Pancreas (tissue), 10 donors: ENCODE data around the gene SMNDC1. TPM values are rescaled to one million over a fixed set of nuclear protein-coding genes. Genes with fewer than 3 reads are reported as not detected.

ENCODE experiments used
- ATAC-seq, 4 donors: fragments of 200-7000 bp; cut with Tn5 transposase; one replicate each; pipeline versions ENCODE4 v1.8.0 to v1.9.1; 2020; ENCODE audit warnings: mild to moderate bottlenecking in 4 of 4, moderate library complexity in 4 of 4
- DNase-seq, 6 donors: peaks; one replicate each; pipeline ENCODE4 v3.0.0-alpha.2; 2020
- FAIRE-seq: peaks from 2 replicates; lab custom pipeline; 2012; peaks lifted over from hg19 to GRCh38; lab: Jason Lieb, UNC
- H3K27ac ChIP-seq, 4 donors: fragments of 200-600 bp; sonication (generic); 1 replicate in 3 of 4; 2 replicates in 1 of 4; pipeline versions ENCODE4 v1.5.0 to v1.8.0; 2020
- H3K27me3 ChIP-seq, 4 donors: fragments of 200-600 bp; one replicate each; pipeline ENCODE4 v1.8.0; 2021
- H3K36me3 ChIP-seq, 3 donors: fragments of 200-600 bp; sonication (generic) in 1 of 3; one replicate each; pipeline versions ENCODE4 v1.5.0 to v1.8.0; 2020 to 2021
- H3K4me1 ChIP-seq, 3 donors: fragments of 200-600 bp; one replicate each; pipeline ENCODE4 v1.8.0; 2021
- H3K4me3 ChIP-seq, 4 donors: fragments of 200-600 bp; sonication (generic) in 2 of 4; one replicate each; pipeline versions ENCODE4 v1.5.0 to v1.8.0; 2020 to 2021
- H3K9me3 ChIP-seq, 4 donors: fragments of 200-600 bp; one replicate each; pipeline ENCODE4 v1.8.0; 2021
- CTCF ChIP-seq, 4 donors: fragments of 200-600 bp; sonication (generic) in 3 of 4; IDR thresholded peaks; one replicate each; pipeline versions ENCODE4 v1.5.0 to v1.8.0; 2021; ENCODE audit warnings: antibody characterized with exemption in 4 of 4
- WGBS, 2 donors: extraction: QIAGEN DNeasy Blood & Tissue Kit; methylation state at CpG; one replicate each; pipeline ENCODE4 v1.1.7; 2013; 5-methylcytosine and 5-hydroxymethylcytosine counted together
- intact Hi-C, 3 donors: fragments of 100-400 bp; cut with DNase I; formaldehyde crosslinking; loops; one replicate each; pipeline versions ENCODE4 v1.11.1 to v1.14.2; 2022
- polyA plus RNA-seq, 2 donors: library from polyadenylated mRNA; stranded (reverse); fragments of 200-250 nt; gene quantifications; one replicate each; pipeline ENCODE4 v1.2.3, GENCODE V29; 2013
- total RNA-seq, 6 donors: library from RNA; stranded (reverse); fragmentation: NEBNext Ultra II Directional in 4 of 6; extraction: Animal tissue kit (Norgen Biotek cat#: 25700) in 4 of 6; gene quantifications; one replicate each; pipeline versions ENCODE4 v1.2.1 to v1.2.4, GENCODE V29; 2021 to 2023
- donor health status: healthy with polysubstance abuse.
- donor health status: DM: no; HTN: no; CAD: no; lungs with moderate emphysema.
- donor health status: DM: no; HTN: no; CAD: no.
- donor health status: control.
- donor health status: control.
- donor health status: Bipolar disorder and iron deficiency.
- donor health status: DM: yes; HTN: yes; CAD: no.
- donor health status: DM: no; HTN: no; CAD: no.
- donor health status: DM: no; HTN: no; CAD: no.
- donor health status: DM: yes; HTN: yes; CAD: no.

The SMNDC1 gene
- total and polyA plus RNA-seq, 8 donors: 5.2 to 13.7 (median 9.4) TPM

GRCh38 chr10:110337906-110338305, 33.2 kb upstream of the SMNDC1 start:
- 91 to 94% methylated on average over 3 of the region's 3 CpGs for whole genome bisulfite sequencing, 2 donors

GRCh38 chr10:110337401-110337800, 32.7 kb upstream of the SMNDC1 start:
- intact Hi-C loops: no loop called here
- no peaks in the 10 kb centered on the region for H3K9me3 ChIP-seq
- FAIRE-seq (no peak), DNase-seq (no peak), ATAC-seq (no peak)
- H3K27ac ChIP-seq: no peak overlapping the region
- H3K4me1 ChIP-seq: no peaks in the 10 kb centered on the region
- no peak for TF ChIP-seq CTCF (IDR thresholded peaks at IDR 0.05)
- H3K36me3 ChIP-seq: no peaks in the 10 kb centered on the region
- H3K27me3 ChIP-seq: no peaks in the 10 kb centered on the region
- no peak overlapping the region for H3K4me3 ChIP-seq
- WGBS, 2 donors: 63 to 67% methylated on average over 4 of the region's 4 CpGs

More at GRCh38 chr10:110337906-110338305, 33.2 kb upstream of the SMNDC1 start:
- Histone ChIP-seq H3K36me3 (no peaks in the 10 kb centered on the region), H3K4me3 (no peak overlapping the region), H3K27ac (no peak overlapping the region), H3K4me1 (no peaks in the 10 kb centered on the region), H3K9me3 (no peaks in the 10 kb centered on the region), H3K27me3 (no peaks in the 10 kb centered on the region)
- ATAC-seq (no peak), FAIRE-seq (no peak), DNase-seq (no peak)
- TF ChIP-seq CTCF (IDR thresholded peaks at IDR 0.05): no peak
- intact Hi-C loops: no loop called here

- FAIRE-seq (no peak), ATAC-seq (peak in 3 of 4 donors; percentile 36 to 70 (median 40))
- intact Hi-C loops: no loop called here
These were observed 31.5 kb upstream of the SMNDC1 start for GRCh38 chr10:110336111-110336721.

GRCh38 chr10:110335314-110336064, 30.8 kb upstream of the SMNDC1 start:
- Histone ChIP-seq H3K9me3 (no peaks in the 10 kb centered on the region), H3K4me3 (no peak overlapping the region), H3K27me3 (no peaks in the 10 kb centered on the region), H3K36me3 (no peaks in the 10 kb centered on the region), H3K4me1 (no peaks in the 10 kb centered on the region), H3K27ac (no peak overlapping the region)
- DNase-seq (no peak), FAIRE-seq (no peak), ATAC-seq (no peak)
- no peak for TF ChIP-seq CTCF (IDR thresholded peaks at IDR 0.05)
- intact Hi-C loops: no loop called here
- 54 to 59% methylated on average over 7 of the region's 7 CpGs for WGBS, 2 donors

More at GRCh38 chr10:110336111-110336721, 31.5 kb upstream of the SMNDC1 start:
- 55 to 73% methylated on average over 10 of the region's 10 CpGs for WGBS, 2 donors
- Histone ChIP-seq H3K9me3 (no peaks in the 10 kb centered on the region), H3K36me3 (no peaks in the 10 kb centered on the region), H3K4me1 (no peaks in the 10 kb centered on the region), H3K27ac (no peak overlapping the region), H3K4me3 (no peak overlapping the region), H3K27me3 (no peaks in the 10 kb centered on the region)
- no peak for TF ChIP-seq CTCF (IDR thresholded peaks at IDR 0.05)
- DNase-seq: no peak
